Fibroblast of peridontal ligament (primary cell): Measurements from ENCODE around the gene RAD51C.
"Not testable (repeated sequence)": the region's sequence is repeated elsewhere in the genome, so short reads cannot be mapped to it uniquely, and the experiment has no call there.

Experiments
- DNase-seq: peaks from one replicate; pipeline ENCODE4 v3.0.0-alpha.2; 2010; ENCODE audit errors: extremely low read depth

RAD51C gene

DNA sequence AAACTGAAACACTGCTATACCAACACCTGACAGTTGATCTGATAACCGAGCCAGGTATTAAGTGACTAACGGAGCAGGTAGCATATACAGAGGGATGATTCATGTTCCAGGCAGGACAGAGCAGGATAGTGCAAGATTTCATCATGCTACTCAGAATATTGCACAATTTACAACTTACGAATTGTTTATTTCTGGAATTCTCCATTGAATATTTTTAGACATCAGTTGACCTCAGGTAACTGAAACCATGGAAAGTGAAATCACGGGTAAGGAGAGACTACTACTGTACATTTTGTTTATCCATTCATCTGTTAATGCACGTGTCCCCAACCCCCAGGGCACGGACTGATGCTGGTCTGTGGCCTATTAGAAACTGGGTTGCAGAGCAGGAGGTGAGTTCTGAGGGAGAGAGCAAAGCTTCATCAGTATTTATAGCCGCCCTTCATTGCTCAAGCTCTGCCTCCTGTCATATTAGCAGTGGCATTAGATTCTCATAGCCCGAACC lies 48.8 kb downstream of the RAD51C start:
- DNase-seq = peak; percentile 33

DNA sequence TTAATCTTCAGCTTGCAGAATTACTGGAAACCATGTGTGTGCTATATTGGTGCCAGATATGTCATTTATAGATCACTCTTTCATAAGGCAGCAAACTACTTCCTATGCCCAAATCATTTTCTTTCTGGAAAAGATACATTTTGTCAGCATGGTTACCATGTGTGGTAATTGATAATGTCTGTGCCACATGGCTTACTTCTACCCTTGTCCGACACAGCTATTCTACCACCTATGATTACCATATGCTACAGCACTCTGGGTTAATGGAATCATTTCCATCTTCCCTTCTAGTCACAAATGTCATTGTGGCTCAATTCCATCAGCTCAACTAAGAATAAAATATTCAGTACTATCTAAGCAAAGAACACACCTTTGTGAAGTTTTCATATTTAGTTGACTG lies 55.3 kb downstream of the RAD51C start:
- DNase-seq = no peak

DNA sequence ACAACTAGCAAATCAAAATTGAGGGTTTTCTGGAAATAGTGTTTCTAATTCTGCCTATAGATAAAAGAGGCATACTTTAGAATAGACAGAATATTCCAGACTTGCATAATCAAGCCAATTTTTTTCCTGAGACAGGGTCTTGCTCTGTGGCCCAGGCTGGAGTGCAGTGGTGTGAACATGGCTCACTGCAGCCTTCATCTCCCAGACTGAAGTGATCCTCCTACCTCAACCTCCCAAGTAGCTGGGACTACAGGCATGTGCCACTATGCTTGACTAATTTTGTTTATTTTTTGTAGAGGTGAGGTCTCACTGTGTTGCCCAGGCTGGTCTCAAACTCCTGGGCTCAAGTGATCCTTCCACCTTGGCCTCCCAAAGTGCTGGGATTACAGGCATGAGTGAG lies 57.2 kb downstream of the RAD51C start:
- not testable (repeated sequence) for DNase-seq

DNA sequence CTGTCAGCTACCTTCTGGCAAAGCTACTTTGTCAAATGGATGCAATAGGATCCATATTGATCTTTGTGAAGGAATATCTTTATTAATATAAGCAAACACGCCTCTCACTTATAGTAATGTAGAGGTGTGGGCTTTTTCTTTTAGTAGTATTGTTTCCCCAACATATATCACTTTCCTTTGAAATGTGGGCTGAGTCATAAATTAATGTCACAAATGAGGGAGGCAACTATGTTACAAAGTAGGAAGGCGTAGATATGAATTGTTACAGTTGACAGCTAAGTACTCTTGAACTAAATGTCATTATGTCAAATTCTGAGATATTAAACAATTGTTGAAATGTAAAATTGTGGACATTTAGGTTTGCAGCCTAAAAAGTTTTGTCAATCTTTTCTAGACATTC lies 60.6 kb downstream of the RAD51C start:
- DNase-seq = no peak

DNA sequence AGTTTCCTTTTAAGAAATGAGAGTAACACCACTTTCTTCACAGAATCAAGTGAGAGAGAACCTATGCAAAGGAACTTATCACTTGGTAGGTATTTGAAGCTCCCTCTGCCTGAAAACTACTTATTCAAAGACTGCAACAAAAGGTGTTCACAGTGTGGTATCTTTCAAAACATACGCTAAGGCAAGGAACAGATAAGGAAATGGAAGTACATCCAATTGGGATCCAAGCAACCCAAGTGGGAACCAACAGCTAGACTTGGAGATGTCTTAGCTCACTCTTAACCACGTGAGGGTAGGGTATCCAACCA lies 62.8 kb downstream of the RAD51C start:
- DNase-seq = no peak

DNA sequence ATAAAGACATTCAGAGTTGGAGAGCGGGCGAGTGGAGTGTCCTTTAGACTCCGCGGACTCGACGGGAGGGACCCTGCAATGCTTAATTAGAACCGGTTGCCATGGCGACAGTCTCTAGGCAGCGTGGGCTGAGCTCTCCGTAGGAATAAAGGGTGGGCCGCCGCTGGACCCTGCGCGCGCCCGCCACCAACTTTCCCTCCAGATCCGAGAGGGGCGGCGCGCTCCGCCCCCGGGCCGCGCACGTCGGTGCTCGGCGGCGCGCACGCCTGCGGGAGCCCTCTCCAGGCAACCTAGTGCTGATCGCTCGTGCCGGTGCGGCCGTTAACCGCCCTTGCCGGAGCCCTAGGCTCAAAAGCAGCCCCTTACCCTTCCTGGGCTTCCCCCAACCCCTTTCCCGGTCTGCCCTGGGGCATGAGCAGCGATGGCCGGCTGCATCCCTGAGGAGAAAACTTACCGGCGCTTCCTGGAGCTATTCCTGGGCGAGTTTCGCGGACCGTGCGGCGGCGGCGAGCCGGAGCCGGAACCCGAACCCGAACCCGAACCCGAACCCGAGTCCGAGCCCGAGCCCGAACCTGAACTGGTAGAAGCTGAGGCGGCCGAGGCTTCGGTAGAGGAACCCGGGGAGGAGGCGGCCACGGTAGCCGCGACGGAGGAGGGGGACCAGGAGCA lies 63.3 kb downstream of the RAD51C start, which contains the start of gene PPM1E:
Gene PPM1E (plus strand): TSS at position 278 of the 669 bp plus-strand sequence.
- DNase-seq = peak; percentile 10

DNA sequence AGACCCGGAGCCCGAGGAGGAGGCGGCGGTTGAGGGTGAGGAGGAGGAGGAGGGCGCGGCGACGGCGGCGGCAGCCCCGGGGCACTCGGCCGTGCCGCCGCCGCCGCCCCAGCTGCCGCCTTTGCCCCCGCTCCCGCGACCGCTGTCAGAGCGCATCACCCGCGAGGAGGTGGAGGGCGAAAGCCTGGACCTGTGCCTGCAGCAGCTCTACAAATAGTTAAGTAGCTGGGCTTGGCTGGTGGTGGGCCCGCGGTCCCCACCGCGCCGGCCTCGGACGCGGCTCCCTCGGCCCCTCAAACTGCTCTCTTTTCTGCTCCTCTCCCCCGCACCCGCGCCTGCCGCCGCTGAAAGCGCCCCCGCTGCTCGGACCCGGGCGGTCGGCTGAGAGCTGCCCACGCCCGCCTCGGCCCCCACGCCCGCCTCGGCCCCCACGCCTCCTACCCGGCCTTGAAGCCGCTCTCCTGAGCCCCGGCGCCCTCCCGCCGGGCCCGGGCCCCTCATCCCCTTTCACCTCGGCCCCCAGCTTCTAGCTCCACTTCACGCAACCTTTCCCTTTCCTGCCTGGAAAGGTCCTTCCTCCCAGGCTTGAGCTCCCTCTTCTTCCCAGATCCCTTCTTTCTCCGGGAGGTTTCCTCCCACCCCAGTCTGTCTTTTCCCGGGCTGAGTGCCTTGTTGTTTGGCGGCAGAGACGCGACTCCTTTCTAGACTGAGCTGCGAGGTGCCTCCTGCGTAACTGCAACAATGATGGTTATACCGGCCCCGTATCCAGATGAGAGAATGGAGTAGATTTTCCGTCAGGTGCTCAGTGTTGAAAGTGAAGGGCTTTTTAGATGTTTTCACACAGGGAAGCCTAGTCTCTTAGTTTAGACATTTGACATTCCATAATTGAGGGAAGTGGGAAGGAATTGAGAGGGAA lies 64.1 kb downstream of the RAD51C start:
- DNase-seq = no peak

DNA sequence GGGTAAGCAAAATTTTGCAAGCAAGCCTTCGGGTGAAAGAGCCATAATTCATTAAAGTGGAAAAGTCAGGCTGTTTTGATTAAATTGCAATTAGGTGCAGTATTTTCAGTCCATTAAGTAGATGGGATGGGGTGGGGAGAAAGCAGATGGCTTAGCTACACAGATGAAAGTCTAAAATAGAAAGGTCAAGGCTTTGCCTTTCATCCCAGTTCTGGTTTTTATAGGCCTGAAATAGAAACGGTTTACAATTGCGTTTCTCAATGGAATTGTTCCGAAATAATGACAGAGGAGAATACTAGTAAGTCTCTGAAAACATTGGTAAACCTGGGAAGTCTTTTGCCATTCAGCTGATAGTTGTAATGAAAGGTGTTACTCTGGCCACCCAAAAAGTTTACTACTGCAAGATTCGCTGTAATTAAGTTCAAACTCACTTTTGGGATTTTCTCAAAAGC lies 64.8 kb downstream of the RAD51C start:
- DNase-seq = no peak

DNA sequence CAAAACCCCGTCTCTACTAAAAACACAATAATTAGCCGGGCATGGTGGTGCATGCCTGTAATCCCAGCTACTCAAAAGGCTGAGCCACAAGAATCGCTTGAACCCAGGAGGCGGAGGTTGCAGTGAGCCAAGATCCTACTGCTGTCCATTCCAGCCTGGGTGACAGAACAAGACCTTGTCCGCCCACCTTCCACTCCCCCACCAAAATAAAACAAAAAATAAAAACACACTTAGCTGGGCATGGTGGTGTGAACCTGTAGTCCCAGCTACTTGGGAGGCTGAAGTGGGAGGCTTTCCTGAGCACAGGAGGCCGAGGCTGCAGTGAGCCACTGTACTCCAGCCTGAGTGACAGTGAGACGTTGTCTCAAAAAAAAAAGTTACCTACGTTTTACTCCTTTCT lies 66.5 kb downstream of the RAD51C start:
- DNase-seq = no peak

DNA sequence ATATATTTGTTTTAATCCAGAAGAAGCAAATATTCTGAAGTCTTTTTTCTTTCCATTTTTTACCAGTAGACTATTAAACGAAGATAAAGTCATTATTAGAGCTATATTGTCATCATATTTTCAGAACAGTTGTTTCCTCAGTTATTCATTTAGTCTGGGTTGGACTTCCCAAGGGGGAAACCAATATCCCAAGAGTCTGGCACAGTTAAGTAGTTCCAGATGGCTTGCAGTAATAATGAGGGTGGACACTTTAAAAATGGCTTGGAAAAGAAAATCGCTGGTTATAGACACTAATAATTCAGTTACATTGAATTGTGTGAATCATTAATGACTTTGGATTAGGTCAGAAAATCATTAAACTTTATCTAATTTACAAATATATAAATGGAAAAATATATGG lies 67.1 kb downstream of the RAD51C start:
- no peak for DNase-seq

DNA sequence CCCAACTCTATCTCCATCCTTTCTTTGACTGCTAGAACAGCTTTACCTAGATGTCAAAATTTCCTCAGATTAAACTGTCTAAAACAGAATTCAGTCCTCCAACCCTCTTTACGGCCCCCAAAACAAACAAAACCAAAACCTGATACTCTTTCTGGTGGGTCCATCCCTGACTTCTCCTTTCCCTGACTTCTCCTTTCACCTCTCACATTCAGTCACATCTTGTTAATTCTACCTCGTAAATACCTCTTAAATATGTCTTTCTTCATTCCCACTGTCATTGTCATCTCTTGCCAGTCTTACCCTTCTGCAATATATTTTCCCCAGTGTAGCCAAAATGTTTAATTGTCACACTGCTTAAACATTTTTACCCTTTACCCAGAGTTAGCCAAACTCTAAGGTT lies 67.8 kb downstream of the RAD51C start:
- DNase-seq = no peak

DNA sequence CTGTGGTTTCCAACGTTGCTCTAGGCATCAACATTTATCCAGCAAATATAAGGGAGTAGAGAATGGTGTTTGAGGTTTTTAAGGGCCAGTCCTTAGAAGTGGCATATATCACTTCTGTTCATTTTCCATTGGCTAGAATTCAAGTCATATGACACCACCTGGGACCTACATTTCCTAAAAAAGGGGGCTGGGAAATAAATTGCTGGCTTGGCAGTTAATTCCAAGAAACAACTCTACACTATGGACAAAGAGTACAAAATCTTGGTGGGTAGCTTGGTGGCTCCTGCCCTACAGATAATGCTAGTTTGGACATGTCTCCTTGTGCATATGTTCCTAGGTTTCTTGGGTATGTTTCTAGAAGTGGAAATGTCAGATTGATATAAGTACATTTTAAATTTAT lies 70.9 kb downstream of the RAD51C start:
- DNase-seq = no peak

DNA sequence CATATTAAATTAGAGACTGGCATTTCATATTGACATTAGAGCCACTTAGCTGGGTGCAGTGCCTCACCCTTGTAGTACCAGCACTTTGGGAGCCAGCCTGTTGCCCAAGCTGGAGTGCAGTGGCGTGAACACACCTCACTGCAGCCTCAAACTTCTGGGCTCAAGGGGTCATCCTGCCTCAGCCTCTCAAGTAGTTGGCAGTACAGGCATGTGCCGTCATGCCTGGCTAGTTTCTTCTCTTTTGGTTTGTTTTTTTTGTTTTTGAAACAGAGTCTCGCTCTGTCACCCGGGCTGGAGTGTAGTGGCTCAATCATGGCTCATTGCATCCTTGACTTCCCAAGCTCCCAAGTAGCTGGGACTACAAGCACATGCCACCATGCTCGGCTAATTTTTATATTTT lies 72.0 kb downstream of the RAD51C start:
- no peak for DNase-seq

DNA sequence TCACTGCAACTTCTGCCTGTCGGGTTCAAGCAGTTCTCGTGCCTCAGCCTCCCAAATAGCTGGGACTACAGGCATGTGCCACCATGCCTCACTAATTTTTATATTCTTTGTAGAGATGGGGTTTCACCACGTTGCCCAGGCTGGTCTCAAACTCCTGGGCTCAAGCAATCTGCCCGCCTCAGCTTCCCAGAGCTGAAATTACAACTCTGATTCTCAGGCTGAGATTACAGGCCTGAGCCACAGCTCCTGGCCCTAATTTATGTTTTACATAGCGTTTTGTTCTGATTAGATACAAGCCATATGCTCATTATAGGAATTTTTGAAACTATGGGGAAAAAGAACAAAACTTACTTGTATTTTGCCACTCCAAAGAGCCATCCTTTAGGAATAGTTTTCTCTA lies 86.1 kb downstream of the RAD51C start:
- not testable (repeated sequence) for DNase-seq

DNA sequence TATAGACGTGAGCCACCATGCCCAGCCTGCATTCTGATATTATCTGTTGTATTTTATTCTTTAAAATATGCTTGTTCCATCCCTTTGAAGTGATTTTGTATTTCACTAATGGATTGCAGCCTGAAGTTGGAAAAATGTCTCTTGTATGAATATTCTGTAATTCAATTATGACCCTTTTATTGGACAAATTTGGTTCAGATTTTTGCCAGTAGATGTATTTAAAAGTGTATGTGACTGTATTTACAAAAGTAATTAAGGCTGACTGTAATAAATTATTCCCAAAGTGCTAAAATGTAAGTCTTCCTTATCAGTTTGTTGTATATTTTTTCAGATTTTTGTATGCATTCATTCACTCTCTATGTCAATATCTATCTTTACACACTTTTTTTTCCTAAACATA lies 87.0 kb downstream of the RAD51C start:
- DNase-seq = no peak

DNA sequence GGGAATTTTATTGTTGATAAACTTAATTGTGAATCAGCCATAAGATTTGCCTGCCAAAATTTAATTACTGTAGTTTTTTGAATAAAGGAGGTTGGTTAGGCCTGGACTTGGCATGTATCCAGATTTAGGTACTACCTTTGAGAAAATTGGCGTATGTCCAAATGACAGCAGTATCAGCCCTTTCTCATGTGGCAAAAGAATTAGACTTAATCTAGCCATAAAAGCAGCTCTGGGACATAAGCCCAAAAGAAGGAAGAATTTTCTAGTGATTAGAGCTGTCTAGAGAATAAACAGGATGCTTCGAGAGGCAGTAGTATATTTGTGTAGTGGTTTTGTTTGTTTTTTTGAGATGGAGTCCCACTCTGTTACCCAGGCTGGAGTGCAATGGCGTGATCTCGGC lies 91.0 kb downstream of the RAD51C start:
- peak; percentile 5 for DNase-seq

DNA sequence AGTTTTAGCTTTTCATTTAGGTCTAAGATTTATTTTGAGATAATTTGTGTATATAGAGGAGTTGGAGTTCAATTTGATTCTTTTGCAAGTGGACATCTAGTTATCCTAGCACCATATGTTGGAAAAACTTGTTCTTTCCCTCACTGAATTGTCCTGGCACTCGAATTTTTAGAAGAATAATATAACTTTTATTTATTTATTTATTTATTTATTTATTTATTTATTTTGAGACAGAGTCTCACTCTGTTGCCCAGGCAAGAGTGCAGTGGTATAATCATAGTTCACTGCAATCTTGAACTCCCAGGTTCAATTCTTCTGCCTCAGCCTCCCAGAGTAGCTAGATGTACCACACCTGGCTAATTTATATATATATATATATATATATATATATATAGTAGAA lies 92.7 kb downstream of the RAD51C start:
- no peak for DNase-seq
